K562 (cell line): ENCODE measurements around the gene DPRX. TPM values are rescaled to one million over a fixed set of nuclear protein-coding genes. Genes with fewer than 3 reads are reported as not detected.

Source experiments
- ATAC-seq: fragments of 200-7000 bp; cut with Tn5 transposase; 3 replicates; pipeline ENCODE4 v1.9.1; 2020; ENCODE audit warnings: moderate library complexity
- BruUV-seq: library from RNA; stranded (reverse); fragments of 400-500 nt; replicated peaks from 2 replicates; lab custom pipeline; 2021; lab: Mats Ljungman, UMichigan
- CTCF ChIA-PET: fragments of 300-600 bp; formaldehyde crosslinking; extraction: SDS; loops from one replicate; lab custom pipeline; 2021; ENCODE audit warnings: low intra/inter-chr PET ratio; lab: Yijun Ruan, JAX
- POLR2A ChIA-PET: fragments of 300-600, 350-650 bp; sonication (Branson Sonifier 250); formaldehyde crosslinking; extraction: SDS; loops from one replicate; lab custom pipeline; 2021; ENCODE audit warnings: antibody characterized with exemption, inconsistent platforms; lab: Yijun Ruan, JAX
- DNase-seq, 4 experiments: peaks; one replicate each; pipeline versions ENCODE4 v3.0.0 to v3.0.0-alpha.2; 2011 to 2018; ENCODE audit warnings: low spot score in 3 of 4, mixed read lengths in 3 of 4; ENCODE audit errors: extremely low read depth in 1 of 4
- FAIRE-seq: peaks from 2 replicates; lab custom pipeline; 2011; peaks lifted over from hg19 to GRCh38; lab: Jason Lieb, UNC
- H2AFZ ChIP-seq: 2 replicates; pipeline ENCODE4 v1.6.0; 2011; ENCODE audit warnings: low read depth, low read length, control low read depth, inconsistent platforms
- H3K27ac ChIP-seq: fragments of 200-600 bp; 3 replicates; pipeline ENCODE4 v1.8.0; 2011; ENCODE audit warnings: low read depth, mild to moderate bottlenecking, control low read depth, inconsistent platforms, low read length, moderate library complexity, mixed read lengths; ENCODE audit errors: extremely low read depth
- H3K27me3 ChIP-seq, 2 experiments: fragments of 300-600 bp in 1 of 2; 2 replicates in 1 of 2; 3 replicates in 1 of 2; pipeline versions ENCODE4 v1.6.0 to v1.8.0; 2011; ENCODE audit warnings: inconsistent platforms in 2 of 2, low read length in 2 of 2, mild to moderate bottlenecking in 1 of 2, mixed read lengths in 1 of 2, moderate library complexity in 1 of 2; ENCODE audit not compliant: control insufficient read depth in 2 of 2, insufficient read depth in 2 of 2
- H3K36me3 ChIP-seq: fragments of 300-600 bp; 3 replicates; pipeline ENCODE4 v1.8.0; 2011; ENCODE audit warnings: mild to moderate bottlenecking, low read length, inconsistent platforms; ENCODE audit not compliant: control insufficient read depth, insufficient read depth
- H3K4me1 ChIP-seq, 2 experiments: fragments of 200-600 bp in 1 of 2; replicated peaks in 1 of 2; 2 replicates in 1 of 2; 3 replicates in 1 of 2; pipeline versions ENCODE4 v1.5.1 to v1.8.0; 2011; ENCODE audit warnings: inconsistent platforms in 2 of 2, low read length in 2 of 2, mild to moderate bottlenecking in 1 of 2, mixed read lengths in 1 of 2, moderate library complexity in 1 of 2; ENCODE audit not compliant: control insufficient read depth in 2 of 2, insufficient read depth in 2 of 2
- H3K4me2 ChIP-seq: 2 replicates; pipeline ENCODE4 v1.6.1; 2011; ENCODE audit warnings: low read length, control low read depth, inconsistent platforms, mixed read lengths; ENCODE audit not compliant: insufficient read depth
- H3K4me3 ChIP-seq: fragments of 200-600 bp; sonication (generic), shearing (Covaris generic); 2 replicates; pipeline ENCODE4 v1.5.1; 2016; ENCODE audit warnings: control low read depth, inconsistent platforms
- H3K79me2 ChIP-seq: fragments of 200-600 bp; 3 replicates; pipeline ENCODE4 v1.8.0; 2011; ENCODE audit warnings: low read length, inconsistent platforms; ENCODE audit not compliant: control insufficient read depth, insufficient read depth
- H3K9ac ChIP-seq, 2 experiments: 2 replicates each; pipeline versions ENCODE4 v1.6.0 to v1.6.1; 2011; ENCODE audit warnings: low read depth in 2 of 2, low read length in 2 of 2, control low read depth in 1 of 2, inconsistent platforms in 1 of 2, mild to moderate bottlenecking in 1 of 2, mixed read lengths in 1 of 2; ENCODE audit not compliant: insufficient read depth in 1 of 2
- H3K9me1 ChIP-seq: one replicate; pipeline ENCODE4 v1.6.0; 2011; ENCODE audit warnings: inconsistent platforms, mild to moderate bottlenecking, low read length, moderate library complexity; ENCODE audit not compliant: control insufficient read depth, insufficient read depth
- H3K9me3 ChIP-seq: replicated peaks from 2 replicates; pipeline ENCODE4 v1.5.1; 2011; ENCODE audit warnings: low read depth, low read length, inconsistent platforms; ENCODE audit not compliant: control insufficient read depth, insufficient read depth
- H4K20me1 ChIP-seq: replicated peaks from 2 replicates; pipeline ENCODE4 v1.6.1; 2011; ENCODE audit warnings: low read length, inconsistent platforms, mixed read lengths; ENCODE audit not compliant: control insufficient read depth, insufficient read depth
- PTBP1 ChIP-seq: fragments of 200-400 bp; formaldehyde crosslinking; IDR thresholded peaks from 2 replicates; pipeline ENCODE4 v1.6.1; 2017; ENCODE audit warnings: low read depth, low read length
- PTTG1 ChIP-seq: fragments of 450-650 bp; IDR thresholded peaks from 2 replicates; pipeline ENCODE4 v1.6.1; 2016; ENCODE audit warnings: low read depth, mild to moderate bottlenecking, missing genetic modification characterization, missing compliant biosample characterization
- SMARCA5 ChIP-seq: fragments of 450-650 bp; IDR thresholded peaks from 2 replicates; pipeline ENCODE4 v1.6.1; 2016
- SRSF1 ChIP-seq: fragments of 200-400 bp; formaldehyde crosslinking; IDR thresholded peaks from 2 replicates; pipeline ENCODE4 v1.6.1; 2017; ENCODE audit warnings: mild to moderate bottlenecking, low read depth, low read length, moderate library complexity
- ZBTB34 ChIP-seq: fragments of 250-450 bp; sonication (Bioruptor Pico); IDR thresholded peaks from 2 replicates; pipeline ENCODE4 v1.8.0; 2021; ENCODE audit warnings: mild to moderate bottlenecking, moderate library complexity
- WGBS: fragments of 100-300 bp; shearing (Covaris generic); methylation state at CpG from one replicate; pipeline ENCODE4 v1.1.6; 2016; ENCODE audit warnings: low coverage, mixed read lengths; ENCODE audit not compliant: insufficient coverage; ENCODE audit errors: missing lambda C conversion rate; 5-methylcytosine and 5-hydroxymethylcytosine counted together
- in situ Hi-C: fragments of 300-500 bp; cut with MboI; formaldehyde crosslinking; loops from 4 replicates; pipeline ENCODE4 v1.15.0; 2018; ENCODE audit warnings: inconsistent platforms, mixed read lengths
- intact Hi-C: fragments of 100-400 bp; cut with micrococcal nuclease; formaldehyde crosslinking; loops from 2 replicates; pipeline ENCODE4 v1.14.2; 2022
- polyA plus RNA-seq, 8 experiments: library from polyadenylated mRNA; depleted of rRNA in 4 of 8; stranded (reverse) in 5 of 8; unstranded in 3 of 8; fragments of >200 nt; fragmentation: Nextera tagmentation in 2 of 8; fragmentation: Illumina TruSeq in 1 of 8; extraction: Ambion mirVana in 2 of 8; extraction: Trizol in 1 of 8; gene quantifications; 2 replicates each; pipeline versions ENCODE4 v1.2.1 to v1.2.3, GENCODE V29; 2011 to 2014; ENCODE audit warnings: inconsistent platforms in 1 of 8, missing spikeins in 1 of 8
- total RNA-seq, 7 experiments: library from RNA; depleted of rRNA in 6 of 7; stranded (reverse); fragments of >200 nt in 6 of 7; fragmentation: Illumina TruSeq in 2 of 7; extraction: Trizol in 2 of 7; gene quantifications; 2 replicates each; pipeline versions ENCODE4 v1.2.1 to v1.2.3, GENCODE V29; 2011 to 2021; ENCODE audit warnings: low replicate concordance in 1 of 7

Gene DPRX
- total and polyA plus RNA-seq, 9 of the 15 experiments (the other 6 are each of a cell fraction or from before 2014, with no cell fraction given), result not detected

- TF ChIP-seq PTTG1, result no peak
- TF ChIP-seq ZBTB34 (CRISPR knock-in tag), result no peak
- no peak for TF ChIP-seq PTBP1
- TF ChIP-seq SRSF1, result no peak
- TF ChIP-seq SMARCA5, result no peak
- FAIRE-seq (no peak), ATAC-seq (no peak), DNase-seq (no peak)
- no peak overlapping the region for H3K4me3 ChIP-seq
- BruUV-seq, result no TSS peak
- no peaks in the 10 kb centered on the region for H3K9me1 ChIP-seq
- H3K27ac ChIP-seq, result no peak overlapping the region
- POLR2A ChIA-PET, result no interaction called here
- H3K79me2 ChIP-seq, result no peaks in the 10 kb centered on the region
- in situ Hi-C loops, result no loop called here
- intact Hi-C loops, result no loop called here
- H4K20me1 ChIP-seq, result no peaks in the 10 kb centered on the region
- H2AFZ ChIP-seq, result no peak overlapping the region
- CTCF ChIA-PET, result no interaction called here
- H3K4me1 ChIP-seq, result no peaks in the 10 kb centered on the region
- no peak overlapping the region for H3K4me2 ChIP-seq
- H3K36me3 ChIP-seq, result no peaks in the 10 kb centered on the region
- 0% methylated on average over 6 of the region's 7 CpGs for WGBS
- H3K9ac ChIP-seq, result no peak overlapping the region
- no peaks in the 10 kb centered on the region for H3K9me3 ChIP-seq
- peaks cover 2 to 14% of the 10 kb centered on the region in 2 experiments; a peak in 3 of 5 replicates for H3K27me3 ChIP-seq
Measured at GRCh38 chr19:53639471-53639870, 7.7 kb downstream of the DPRX start.
